GM19328 (cell line): ENCODE measurements around the gene BMERB1.
"Not testable (repeated sequence)": the region's sequence is repeated elsewhere in the genome, so short reads cannot be mapped to it uniquely, and the experiment has no call there.

Source experiments
- ATAC-seq: cut with Tn5 transposase; IDR thresholded peaks from one replicate; pipeline ENCODE4 v1.9.1; 2021; ENCODE audit warnings: mild to moderate bottlenecking, moderate library complexity; ENCODE audit not compliant: unreplicated experiment

Gene BMERB1

DNA sequence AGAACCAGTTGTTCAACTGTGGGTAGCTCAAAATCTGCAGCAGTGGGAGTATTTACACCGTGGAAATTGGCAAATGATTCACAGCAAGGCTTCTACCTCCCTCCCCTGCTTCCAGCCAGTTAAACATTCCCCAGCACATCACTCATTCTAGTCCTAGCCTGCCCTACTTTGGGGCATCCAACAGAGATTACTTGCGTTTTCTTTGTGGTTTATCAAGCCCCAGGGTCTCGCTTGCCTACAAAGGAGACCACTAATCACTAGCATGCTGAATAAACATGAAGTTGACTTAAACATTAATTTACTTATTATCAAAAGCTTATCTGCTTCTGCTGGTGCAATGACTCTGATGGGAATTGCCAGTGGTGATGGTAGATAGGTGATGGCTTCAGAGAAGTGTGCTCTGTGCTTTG, 114.1 kb downstream of the BMERB1 start:
- no peak for ATAC-seq

DNA sequence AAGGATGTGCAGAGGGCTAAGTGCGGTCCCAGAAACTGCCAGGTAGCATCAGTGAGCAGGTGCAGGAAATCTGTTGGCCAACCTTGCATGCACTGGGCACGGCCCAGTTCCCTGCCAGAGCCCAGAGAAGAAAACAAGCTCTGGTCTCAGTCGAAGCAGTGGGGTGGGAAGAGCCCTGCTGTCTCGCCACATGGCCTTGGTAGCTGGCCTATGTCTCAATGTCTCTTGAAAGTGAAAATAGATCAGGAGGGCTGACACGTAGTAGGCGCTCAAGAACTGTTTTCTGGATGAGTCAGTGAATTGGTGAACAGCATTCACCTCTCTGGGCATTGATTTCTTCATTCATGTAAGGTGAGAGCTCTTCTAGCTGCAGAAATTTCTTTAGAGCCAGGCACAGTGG, 118.1 kb downstream of the BMERB1 start:
- no peak for ATAC-seq

DNA sequence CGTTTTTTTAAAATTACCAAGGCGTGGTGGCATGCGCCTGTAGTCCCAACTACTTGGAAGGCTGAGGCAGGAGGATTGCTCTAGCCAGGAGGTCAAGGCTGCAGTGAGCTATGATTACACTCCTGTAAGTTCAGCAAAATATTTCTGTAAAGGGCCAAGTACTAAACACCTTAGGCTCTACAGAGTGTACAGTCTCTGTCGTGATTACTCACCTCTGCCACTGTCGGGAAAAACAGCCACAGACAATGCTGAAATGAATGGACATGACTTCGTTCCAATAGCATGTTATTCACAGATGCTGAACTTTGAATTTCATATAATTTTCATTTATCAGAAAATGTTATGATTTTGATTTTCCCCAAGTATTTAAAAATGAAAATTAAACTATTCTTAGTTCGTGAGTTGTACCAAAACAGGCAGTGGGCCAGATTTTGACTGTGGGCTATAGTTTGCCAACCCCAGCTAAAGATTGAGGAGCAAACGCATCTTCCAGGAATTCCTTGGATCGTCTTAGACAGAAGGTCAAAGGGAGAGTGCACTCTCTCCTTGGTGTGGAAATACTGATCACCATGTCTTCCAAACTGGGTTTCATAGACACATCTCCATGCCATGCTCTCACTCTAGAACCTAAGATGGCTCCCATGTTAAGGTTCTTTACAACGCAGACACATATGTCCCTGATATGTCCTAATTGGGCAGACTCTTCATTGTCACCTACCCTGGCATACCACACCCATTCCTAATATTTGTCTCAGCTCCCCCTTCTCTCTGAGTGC, 119.1 kb downstream of the BMERB1 start:
- no peak for ATAC-seq

DNA sequence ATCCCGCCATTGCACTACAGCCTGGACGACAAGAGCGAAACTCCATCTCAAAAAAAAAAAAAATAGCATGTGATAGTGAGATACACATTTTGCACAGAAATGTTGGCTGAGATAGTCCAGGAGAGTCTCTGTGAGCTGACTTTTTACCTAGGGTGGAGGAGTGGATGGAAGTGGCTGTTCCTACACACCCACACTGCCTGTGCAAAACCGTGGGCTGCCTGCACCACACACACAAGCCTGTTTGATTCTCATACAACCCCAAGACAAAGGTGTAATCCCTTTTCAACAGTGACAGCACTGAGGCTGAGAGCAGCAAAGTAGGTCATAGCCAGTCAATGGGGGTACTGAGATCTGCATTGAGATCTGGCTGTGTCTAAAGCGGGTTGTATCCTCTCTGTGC, 121.7 kb downstream of the BMERB1 start:
- ATAC-seq: no peak

- no peak for ATAC-seq
Measured at GRCh38 chr16:15557258-15557657, 122.9 kb downstream of the BMERB1 start.

- ATAC-seq: no peak
Measured at GRCh38 chr16:15559176-15559575, 124.8 kb downstream of the BMERB1 start.

DNA sequence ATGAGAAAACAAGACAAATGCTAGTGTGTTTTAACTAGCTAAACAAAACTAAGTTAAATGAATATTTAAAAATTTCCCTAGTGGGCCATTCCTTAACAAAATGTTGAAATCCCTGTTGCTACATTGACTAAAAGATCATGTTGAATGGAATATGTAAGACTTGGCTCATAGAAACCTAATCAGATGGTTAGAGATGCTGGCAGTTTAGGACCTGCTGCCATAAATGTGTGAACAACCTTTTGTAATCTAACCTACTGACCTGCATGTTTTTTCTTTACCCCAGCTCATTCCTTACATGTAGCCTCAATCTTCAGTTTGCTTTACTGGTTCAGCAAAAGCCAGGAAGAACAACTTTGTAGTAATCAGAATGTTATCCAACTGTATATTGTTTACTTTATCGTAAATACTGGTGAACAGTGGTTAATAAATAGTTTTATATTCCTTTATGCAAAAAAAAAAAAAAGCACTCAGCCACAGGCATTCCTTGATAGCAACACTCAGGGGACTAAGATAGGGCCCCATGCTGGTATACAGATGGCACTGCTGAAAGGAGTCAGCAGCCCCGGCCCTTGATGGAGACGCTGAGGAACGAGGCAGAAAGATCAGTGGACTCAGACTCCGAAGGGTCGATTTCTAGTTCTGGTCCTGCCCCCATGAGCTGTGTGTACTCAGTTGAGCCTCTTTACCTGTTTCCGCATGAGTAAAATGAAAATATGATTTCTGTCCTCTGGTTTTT, 130.4 kb downstream of the BMERB1 start:
- ATAC-seq: no peak

GRCh38 chr16:15566095-15566494, 131.7 kb downstream of the BMERB1 start:
- no peak for ATAC-seq

GRCh38 chr16:15567823-15568222, 133.4 kb downstream of the BMERB1 start:
- ATAC-seq: no peak

- not testable (repeated sequence) for ATAC-seq
Measured at GRCh38 chr16:15570666-15571065, 136.3 kb downstream of the BMERB1 start.

GRCh38 chr16:15571557-15571956, 137.2 kb downstream of the BMERB1 start:
- no peak for ATAC-seq

GRCh38 chr16:15572329-15573001, 138.1 kb downstream of the BMERB1 start:
- no peak for ATAC-seq

DNA sequence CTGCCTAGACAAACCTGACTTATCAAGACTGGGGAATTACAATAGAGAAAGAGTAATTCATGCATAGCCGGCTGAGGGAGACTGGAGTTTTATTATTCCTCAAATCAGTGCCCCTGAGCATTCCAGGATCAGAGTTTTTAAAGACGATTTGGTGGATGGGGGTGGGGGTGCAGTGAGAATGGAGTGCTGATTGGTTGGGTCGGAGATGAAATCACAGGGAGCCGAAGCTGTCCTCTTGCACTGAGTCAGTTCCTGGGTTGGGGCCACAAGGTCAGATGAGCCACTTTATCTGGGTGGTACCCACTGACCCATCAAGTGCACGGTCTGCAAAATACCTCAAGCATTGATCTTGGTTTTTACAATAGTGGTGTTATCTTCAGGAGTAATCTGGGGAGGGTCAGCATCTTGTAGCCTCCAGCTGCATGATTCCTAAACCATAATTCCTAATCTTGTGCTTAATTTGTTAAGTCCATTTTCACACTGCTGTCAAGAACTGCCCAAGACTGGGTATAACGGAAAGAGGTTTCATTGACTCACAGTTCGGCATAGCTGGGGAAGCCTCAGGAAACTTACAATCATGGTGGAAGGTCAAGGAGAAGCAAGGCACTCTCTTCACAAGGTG, 139.0 kb downstream of the BMERB1 start:
- ATAC-seq: no peak

DNA sequence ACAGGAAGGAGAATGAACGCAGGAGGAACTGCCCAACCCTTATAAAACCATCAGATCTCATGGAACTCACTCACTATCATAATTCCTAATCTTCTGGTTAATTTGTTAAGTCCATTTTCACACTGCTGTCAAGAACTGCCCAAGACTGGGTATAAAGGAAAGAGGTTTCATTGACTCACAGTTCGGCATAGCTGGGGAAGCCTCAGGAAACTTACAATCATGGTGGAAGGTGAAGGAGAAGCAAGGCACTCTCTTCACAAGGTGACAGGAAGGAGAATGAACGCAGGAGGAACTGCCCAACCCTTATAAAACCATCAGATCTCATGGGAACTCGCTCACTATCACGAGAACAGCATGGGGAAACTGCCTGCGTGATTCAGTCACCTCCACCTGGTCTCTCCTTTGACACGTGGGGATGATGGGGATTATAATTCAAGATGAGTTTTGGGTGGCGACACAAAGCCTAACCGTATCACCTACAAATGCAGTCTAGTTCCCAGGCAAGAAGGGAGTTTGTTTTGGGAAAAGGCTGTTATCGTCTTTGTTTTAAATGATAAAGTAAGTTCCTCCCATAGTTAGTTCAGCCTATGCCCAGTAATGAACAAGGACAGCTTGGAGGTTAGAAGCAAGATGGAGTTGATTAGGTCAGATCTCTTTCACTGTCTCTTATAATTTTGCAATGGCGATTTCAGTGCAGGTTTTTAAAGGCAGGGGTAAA, 139.7 kb downstream of the BMERB1 start:
- not testable (repeated sequence) for ATAC-seq

- ATAC-seq: no peak
Measured at GRCh38 chr16:15574614-15574948, 140.2 kb downstream of the BMERB1 start.

GRCh38 chr16:15575293-15576049, 141.1 kb downstream of the BMERB1 start:
- no peak for ATAC-seq

- ATAC-seq: no peak
Measured at GRCh38 chr16:15576960-15577958, 142.9 kb downstream of the BMERB1 start.

GRCh38 chr16:15578824-15579223, 144.4 kb downstream of the BMERB1 start:
- no peak for ATAC-seq
